ENCODE measurements around the gene RHOH. TPM values are rescaled to one million over a fixed set of nuclear protein-coding genes. Genes with fewer than 3 reads are reported as not detected.
"Not testable (repeated sequence)": the region's sequence is repeated elsewhere in the genome, so short reads cannot be mapped to it uniquely, and the experiment has no call there.

Gene RHOH
- total RNA-seq, 6 experiments from 2014 or later = not detected

DNA sequence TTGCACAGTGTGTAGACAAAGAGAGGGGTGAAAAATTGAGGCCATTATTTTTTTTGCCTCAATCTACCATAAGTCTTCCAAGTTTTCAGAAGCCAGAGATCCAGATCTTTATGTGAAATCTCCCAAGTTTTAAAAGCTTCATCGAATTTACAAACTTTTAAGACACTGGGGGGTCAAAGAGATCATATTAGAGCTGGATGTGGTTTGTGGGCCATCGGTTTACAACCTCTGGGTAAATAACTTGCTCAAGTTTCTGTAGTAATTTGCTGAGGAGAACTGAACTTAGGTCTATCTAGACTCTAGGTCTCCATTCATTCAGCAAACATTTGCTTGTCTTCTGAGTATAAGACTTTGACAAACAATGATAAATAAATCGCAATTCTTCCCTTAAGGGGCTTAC, 84.3 kb downstream of the RHOH start:
- Mint-ChIP-seq H3K36me3 (ENCODE audit: low read depth) (no peaks in the 10 kb centered on the region), H3K9me3 (no peaks in the 10 kb centered on the region), H3K4me3 (no peak overlapping the region), H3K4me1 (ENCODE audit: low read depth) (no peaks in the 10 kb centered on the region), H3K27me3 (ENCODE audit: insufficient read depth) (peaks cover 36% of the 10 kb centered on the region), H3K27ac (no peak overlapping the region)
- no peak for DNase-seq
- no peak for TF ChIP-seq CTCF (IDR thresholded peaks at IDR 0.05)

DNA sequence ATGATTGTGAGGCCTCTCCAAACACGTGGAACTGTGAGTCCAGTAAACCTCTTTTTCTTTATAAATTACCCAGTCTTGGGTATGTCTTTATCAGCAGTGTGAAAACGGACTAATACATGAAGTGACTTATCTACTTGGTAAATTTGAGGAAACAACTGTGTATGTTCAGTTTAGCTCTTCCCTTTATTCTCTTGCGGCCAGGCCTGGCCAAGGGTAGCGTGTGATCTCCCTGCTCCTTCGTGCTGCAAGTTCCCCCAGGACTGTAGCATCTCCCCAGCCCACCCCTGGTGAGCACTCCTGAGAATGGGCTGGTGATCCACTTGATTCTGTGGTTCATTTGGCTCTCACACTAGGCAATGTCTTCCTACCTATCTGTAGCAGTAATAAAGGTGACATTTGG, 85.1 kb downstream of the RHOH start:
- Mint-ChIP-seq H3K9me3 (no peaks in the 10 kb centered on the region), H3K27me3 (ENCODE audit: insufficient read depth) (peaks cover 38% of the 10 kb centered on the region), H3K36me3 (ENCODE audit: low read depth) (no peaks in the 10 kb centered on the region), H3K4me1 (ENCODE audit: low read depth) (no peaks in the 10 kb centered on the region), H3K27ac (no peak overlapping the region), H3K4me3 (no peak overlapping the region)
- TF ChIP-seq CTCF (IDR thresholded peaks at IDR 0.05) = no peak
- no peak for DNase-seq

GRCh38 chr4:40282857-40283256, 86.0 kb downstream of the RHOH start:
- H3K27me3 Mint-ChIP-seq (ENCODE audit: insufficient read depth) = peaks cover 43% of the 10 kb centered on the region
- not testable (repeated sequence) for H3K9me3 Mint-ChIP-seq; H3K36me3 Mint-ChIP-seq (ENCODE audit: low read depth); H3K27ac Mint-ChIP-seq; H3K4me3 Mint-ChIP-seq; DNase-seq; H3K4me1 Mint-ChIP-seq (ENCODE audit: low read depth)

DNA sequence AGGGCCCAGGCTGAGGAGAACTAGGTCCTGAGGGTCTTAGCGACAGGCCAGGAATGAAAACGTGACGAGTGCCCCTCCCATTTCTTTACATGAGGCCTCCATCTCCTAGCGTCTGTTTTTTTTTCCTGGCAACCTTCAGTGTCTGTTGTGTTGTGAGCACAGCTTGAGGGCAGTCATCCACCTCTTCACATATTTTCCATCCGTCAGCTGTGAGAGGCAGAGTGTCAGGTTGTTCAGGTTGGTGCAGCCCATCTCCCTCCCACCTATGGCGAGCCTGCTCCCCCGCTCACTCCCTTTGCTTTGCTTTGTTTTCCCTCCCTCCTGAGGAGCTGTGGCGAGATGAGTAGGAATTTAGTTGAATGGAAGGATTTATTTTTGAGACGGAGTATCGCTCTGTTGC, 86.6 kb downstream of the RHOH start:
- Mint-ChIP-seq H3K36me3 (ENCODE audit: low read depth) (no peaks in the 10 kb centered on the region), H3K9me3 (no peaks in the 10 kb centered on the region), H3K4me3 (no peak overlapping the region), H3K27ac (no peak overlapping the region), H3K27me3 (ENCODE audit: insufficient read depth) (peaks cover 46% of the 10 kb centered on the region), H3K4me1 (ENCODE audit: low read depth) (no peaks in the 10 kb centered on the region)
- DNase-seq = no peak
- TF ChIP-seq CTCF (IDR thresholded peaks at IDR 0.05) = no peak

DNA sequence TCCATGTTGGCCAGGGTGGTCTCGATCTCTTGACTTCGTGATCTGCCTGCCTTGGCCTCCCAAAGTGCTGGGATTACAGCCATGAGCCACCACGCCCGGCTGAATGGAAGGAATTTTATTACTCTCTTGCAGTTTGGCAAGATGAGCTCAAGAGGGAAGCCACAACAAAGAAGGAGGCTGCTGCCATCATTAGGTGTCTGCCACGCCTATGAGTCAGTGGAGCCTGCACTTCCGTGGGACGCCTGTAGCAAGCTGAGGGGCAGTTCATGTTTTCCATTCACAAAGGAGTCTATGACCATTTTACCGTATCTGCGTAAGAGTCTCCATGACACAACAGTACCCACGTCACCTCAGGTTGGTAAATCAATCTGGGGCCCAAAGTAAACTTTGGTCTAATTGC, 87.1 kb downstream of the RHOH start:
- Mint-ChIP-seq H3K27ac (no peak overlapping the region), H3K4me3 (no peak overlapping the region), H3K9me3 (no peaks in the 10 kb centered on the region), H3K36me3 (ENCODE audit: low read depth) (no peaks in the 10 kb centered on the region), H3K4me1 (ENCODE audit: low read depth) (no peaks in the 10 kb centered on the region), H3K27me3 (ENCODE audit: insufficient read depth) (peaks cover 49% of the 10 kb centered on the region)
- peak; percentile 15; the same call in 1 of the 2 replicates for TF ChIP-seq CTCF (IDR thresholded peaks at IDR 0.05)
- no peak for DNase-seq

- Mint-ChIP-seq H3K4me1 (ENCODE audit: low read depth) (peaks cover 2% of the 10 kb centered on the region), H3K36me3 (ENCODE audit: low read depth) (no peaks in the 10 kb centered on the region), H3K27me3 (ENCODE audit: insufficient read depth) (peaks cover 59% of the 10 kb centered on the region), H3K4me3 (no peak overlapping the region), H3K27ac (no peak overlapping the region), H3K9me3 (no peaks in the 10 kb centered on the region)
- no peak for TF ChIP-seq CTCF (IDR thresholded peaks at IDR 0.05)
- DNase-seq = no peak
Observed at GRCh38 chr4:40285692-40286091, 88.9 kb downstream of the RHOH start.
